Osteocyte (in vitro differentiated cells): Measurements from ENCODE around the gene DNAJC18. TPM values are rescaled to one million over a fixed set of nuclear protein-coding genes. Genes with fewer than 3 reads are reported as not detected.
A peak's percentile ranks its signal among the peaks of the same experiment; 100 is the strongest.
"Not testable (repeated sequence)": the region's sequence is repeated elsewhere in the genome, so short reads cannot be mapped to it uniquely, and the experiment has no call there.

Experiments used
- DNase-seq: peaks from one replicate; pipeline ENCODE4 v3.0.0; 2021; ENCODE audit warnings: mixed read lengths; ENCODE audit not compliant: unreplicated experiment; ENCODE audit errors: extremely low spot score
- H3K27ac Mint-ChIP-seq: one replicate; pipeline ENCODE4 v1.8.0; 2021; ENCODE audit warnings: mild to moderate bottlenecking, mixed read lengths; ENCODE audit not compliant: unreplicated experiment
- H3K27me3 Mint-ChIP-seq: one replicate; pipeline ENCODE4 v1.8.0; 2021; ENCODE audit warnings: mixed read lengths; ENCODE audit not compliant: unreplicated experiment
- H3K36me3 Mint-ChIP-seq: one replicate; pipeline ENCODE4 v1.8.0; 2021; ENCODE audit warnings: mixed read lengths; ENCODE audit not compliant: unreplicated experiment
- H3K4me1 Mint-ChIP-seq: one replicate; pipeline ENCODE4 v1.8.0; 2021; ENCODE audit warnings: mixed read lengths; ENCODE audit not compliant: unreplicated experiment
- H3K4me3 Mint-ChIP-seq: one replicate; pipeline ENCODE4 v1.8.0; 2021; ENCODE audit warnings: mild to moderate bottlenecking, moderate library complexity, mixed read lengths; ENCODE audit not compliant: unreplicated experiment
- H3K9me3 Mint-ChIP-seq: one replicate; pipeline ENCODE4 v1.8.0; 2021; ENCODE audit warnings: mixed read lengths; ENCODE audit not compliant: unreplicated experiment
- total RNA-seq: library from RNA; stranded (reverse); gene quantifications from 2 replicates; pipeline ENCODE4 v1.2.1, GENCODE V29; 2021
- TF ChIP-seq, protein P1 (sequence below): fragments of 200-600 bp; sonication (generic); IDR thresholded peaks from 2 replicates; pipeline ENCODE4 v1.5.0; 2021; ENCODE audit warnings: antibody characterized with exemption, mild to moderate bottlenecking, moderate library complexity

DNAJC18 gene
- total RNA-seq, 1 donor from 2014 or later, result 32.7 TPM

- TF ChIP-seq, protein P1, sequence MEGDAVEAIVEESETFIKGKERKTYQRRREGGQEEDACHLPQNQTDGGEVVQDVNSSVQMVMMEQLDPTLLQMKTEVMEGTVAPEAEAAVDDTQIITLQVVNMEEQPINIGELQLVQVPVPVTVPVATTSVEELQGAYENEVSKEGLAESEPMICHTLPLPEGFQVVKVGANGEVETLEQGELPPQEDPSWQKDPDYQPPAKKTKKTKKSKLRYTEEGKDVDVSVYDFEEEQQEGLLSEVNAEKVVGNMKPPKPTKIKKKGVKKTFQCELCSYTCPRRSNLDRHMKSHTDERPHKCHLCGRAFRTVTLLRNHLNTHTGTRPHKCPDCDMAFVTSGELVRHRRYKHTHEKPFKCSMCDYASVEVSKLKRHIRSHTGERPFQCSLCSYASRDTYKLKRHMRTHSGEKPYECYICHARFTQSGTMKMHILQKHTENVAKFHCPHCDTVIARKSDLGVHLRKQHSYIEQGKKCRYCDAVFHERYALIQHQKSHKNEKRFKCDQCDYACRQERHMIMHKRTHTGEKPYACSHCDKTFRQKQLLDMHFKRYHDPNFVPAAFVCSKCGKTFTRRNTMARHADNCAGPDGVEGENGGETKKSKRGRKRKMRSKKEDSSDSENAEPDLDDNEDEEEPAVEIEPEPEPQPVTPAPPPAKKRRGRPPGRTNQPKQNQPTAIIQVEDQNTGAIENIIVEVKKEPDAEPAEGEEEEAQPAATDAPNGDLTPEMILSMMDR, result peak; percentile 17
- Mint-ChIP-seq H3K9me3 (no peaks in the 10 kb centered on the region), H3K36me3 (peaks cover 8% of the 10 kb centered on the region), H3K4me3 (peak overlapping the region; percentile 70), H3K27ac (peak overlapping the region; percentile 98), H3K4me1 (peaks cover 27% of the 10 kb centered on the region), H3K27me3 (no peaks in the 10 kb centered on the region)
- DNase-seq, result no peak
Measured at GRCh38 chr5:139481580-139482049, 42.3 kb upstream of the DNAJC18 start.

DNA sequence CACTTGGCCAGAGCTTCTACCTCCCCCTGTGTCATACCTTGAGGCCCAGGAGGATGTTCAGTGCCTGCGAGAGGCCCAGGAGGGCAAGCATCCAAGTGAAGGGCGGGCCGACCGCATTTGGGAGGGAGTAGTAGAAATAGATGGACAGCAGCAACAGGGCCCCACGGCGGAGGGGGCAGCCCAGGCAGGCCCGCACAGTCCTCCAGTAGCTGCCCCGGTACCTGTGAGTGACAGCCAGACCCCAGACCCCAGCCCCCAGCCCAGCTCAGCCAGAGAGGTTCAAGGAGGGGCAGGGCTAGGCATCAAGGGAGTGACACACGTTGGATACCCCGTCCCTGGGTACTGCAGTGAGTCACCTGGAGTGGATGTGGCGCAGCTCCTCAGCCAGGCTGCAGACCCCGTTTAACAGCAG is 41.8 kb upstream of the DNAJC18 start:
- TF ChIP-seq, protein P1, result no peak
- DNase-seq, result no peak
- peaks cover 8% of the 10 kb centered on the region for H3K36me3 Mint-ChIP-seq
- no peaks in the 10 kb centered on the region for H3K9me3 Mint-ChIP-seq
- no peaks in the 10 kb centered on the region for H3K27me3 Mint-ChIP-seq
- H3K27ac Mint-ChIP-seq, result peak overlapping the region; percentile 60
- peaks cover 27% of the 10 kb centered on the region for H3K4me1 Mint-ChIP-seq
- H3K4me3 Mint-ChIP-seq, result peak overlapping the region; percentile 70

DNA sequence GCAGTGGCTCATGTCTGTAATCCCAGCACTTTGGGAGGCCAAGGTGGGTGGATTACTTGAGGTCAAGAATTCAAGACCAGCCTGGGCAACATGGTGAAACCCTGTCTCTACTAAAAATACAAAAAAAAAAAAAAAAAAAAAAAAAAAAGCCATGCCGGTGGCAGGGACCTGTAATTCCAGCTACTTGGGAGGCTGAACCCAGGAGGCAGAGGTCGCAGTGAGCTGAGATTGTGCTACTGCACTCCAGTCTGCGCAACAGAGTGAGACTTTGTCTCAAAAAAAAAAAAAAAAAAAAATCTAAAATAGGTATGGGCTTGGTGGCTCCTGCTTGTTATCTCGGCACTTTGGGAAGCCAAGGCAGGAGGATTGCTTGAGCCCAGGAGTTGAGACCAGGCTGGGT is 40.4 kb upstream of the DNAJC18 start:
- H3K9me3 Mint-ChIP-seq, H3K27me3 Mint-ChIP-seq, H3K27ac Mint-ChIP-seq, H3K4me3 Mint-ChIP-seq, DNase-seq: not testable (repeated sequence)
- H3K36me3 Mint-ChIP-seq, result peaks cover 13% of the 10 kb centered on the region
- peaks cover 32% of the 10 kb centered on the region for H3K4me1 Mint-ChIP-seq

DNA sequence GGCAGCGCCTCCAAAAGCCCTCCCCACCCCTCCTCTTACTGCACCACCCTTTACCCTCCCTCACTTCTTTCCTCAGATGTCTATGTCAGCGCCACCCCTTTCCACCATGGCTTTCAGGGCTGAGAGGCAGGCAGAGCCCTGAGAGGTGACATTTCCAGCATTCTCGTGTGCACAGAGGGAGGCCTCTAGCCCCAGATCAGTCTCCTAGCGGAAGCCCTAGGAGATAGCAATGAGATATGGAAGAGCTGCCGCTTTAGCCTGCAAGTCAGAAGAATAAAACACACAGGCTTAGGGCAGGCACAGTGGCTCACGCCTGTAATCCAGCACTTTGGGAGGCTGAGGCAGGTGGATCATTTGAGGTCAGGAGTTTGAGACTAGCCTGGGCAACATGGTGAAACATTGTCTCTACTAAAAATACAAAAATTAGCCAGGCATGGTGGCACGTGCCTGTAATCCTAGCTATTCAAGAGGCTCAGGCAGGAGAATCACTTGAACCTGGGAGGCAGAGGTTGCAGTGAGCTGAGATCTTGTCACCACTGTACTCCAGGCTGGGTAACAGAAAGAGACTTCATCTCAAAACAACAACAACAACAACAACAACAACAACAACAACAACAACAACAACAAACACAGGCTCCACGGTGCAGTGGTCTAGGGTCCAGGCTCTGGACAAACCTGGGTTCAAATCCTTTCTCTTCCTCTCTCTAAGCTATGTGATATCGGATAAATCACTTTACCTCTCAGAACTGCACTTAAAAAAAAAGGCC is 39.5 kb upstream of the DNAJC18 start:
- not testable (repeated sequence) for H3K4me3 Mint-ChIP-seq, H3K9me3 Mint-ChIP-seq, DNase-seq, H3K27ac Mint-ChIP-seq, H3K27me3 Mint-ChIP-seq
- H3K36me3 Mint-ChIP-seq, result peaks cover 13% of the 10 kb centered on the region
- H3K4me1 Mint-ChIP-seq, result peaks cover 35% of the 10 kb centered on the region

DNA sequence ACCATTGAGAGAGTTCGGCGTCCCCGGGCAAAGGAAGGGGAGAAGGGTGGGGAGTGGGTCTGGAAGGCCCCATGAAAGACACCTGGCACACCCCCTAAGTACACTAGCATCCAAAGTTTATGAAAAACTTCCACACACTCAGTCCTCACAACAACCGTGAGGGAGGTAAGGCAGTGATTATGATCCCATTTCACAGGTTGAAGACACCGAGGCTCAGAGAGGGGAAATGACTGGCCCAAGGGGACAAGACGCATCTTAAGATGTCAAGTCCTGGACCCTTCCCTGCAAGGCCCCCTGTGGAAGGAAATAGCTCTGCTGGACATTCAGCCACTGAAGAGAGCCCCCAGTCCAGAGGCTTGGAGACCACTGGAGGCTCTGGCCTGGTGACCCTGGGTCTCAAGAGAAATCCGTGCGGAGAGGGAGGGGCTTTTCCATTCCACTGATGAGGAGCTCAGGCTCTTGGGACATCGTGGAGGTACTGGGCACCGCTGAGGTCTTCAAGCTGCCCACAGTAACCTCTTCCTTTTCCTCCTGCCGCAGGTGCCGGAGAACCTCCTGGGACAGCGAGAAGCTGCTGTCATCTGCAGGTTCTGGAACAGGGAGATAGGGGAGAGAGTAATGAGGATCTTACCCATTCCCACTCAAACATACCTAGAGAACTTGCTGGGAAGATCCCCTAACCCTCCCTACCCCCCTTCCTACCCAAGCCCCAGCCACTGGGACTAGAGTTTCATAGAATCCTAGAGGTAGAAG is 36.7 kb upstream of the DNAJC18 start:
- TF ChIP-seq, protein P1, result no peak
- H3K36me3 Mint-ChIP-seq, result peaks cover 13% of the 10 kb centered on the region
- H3K4me3 Mint-ChIP-seq, result no peak overlapping the region
- H3K9me3 Mint-ChIP-seq, result no peaks in the 10 kb centered on the region
- no peaks in the 10 kb centered on the region for H3K27me3 Mint-ChIP-seq
- peaks cover 32% of the 10 kb centered on the region for H3K4me1 Mint-ChIP-seq
- no peak for DNase-seq
- H3K27ac Mint-ChIP-seq, result no peak overlapping the region
